SHP77 (cell line): ENCODE measurements around the gene HLF.

Experiments
- DNase-seq, 2 experiments: peaks; one replicate each; lab custom pipeline; 2025; lab: John Stamatoyannopoulos, UW

HLF gene

DNA sequence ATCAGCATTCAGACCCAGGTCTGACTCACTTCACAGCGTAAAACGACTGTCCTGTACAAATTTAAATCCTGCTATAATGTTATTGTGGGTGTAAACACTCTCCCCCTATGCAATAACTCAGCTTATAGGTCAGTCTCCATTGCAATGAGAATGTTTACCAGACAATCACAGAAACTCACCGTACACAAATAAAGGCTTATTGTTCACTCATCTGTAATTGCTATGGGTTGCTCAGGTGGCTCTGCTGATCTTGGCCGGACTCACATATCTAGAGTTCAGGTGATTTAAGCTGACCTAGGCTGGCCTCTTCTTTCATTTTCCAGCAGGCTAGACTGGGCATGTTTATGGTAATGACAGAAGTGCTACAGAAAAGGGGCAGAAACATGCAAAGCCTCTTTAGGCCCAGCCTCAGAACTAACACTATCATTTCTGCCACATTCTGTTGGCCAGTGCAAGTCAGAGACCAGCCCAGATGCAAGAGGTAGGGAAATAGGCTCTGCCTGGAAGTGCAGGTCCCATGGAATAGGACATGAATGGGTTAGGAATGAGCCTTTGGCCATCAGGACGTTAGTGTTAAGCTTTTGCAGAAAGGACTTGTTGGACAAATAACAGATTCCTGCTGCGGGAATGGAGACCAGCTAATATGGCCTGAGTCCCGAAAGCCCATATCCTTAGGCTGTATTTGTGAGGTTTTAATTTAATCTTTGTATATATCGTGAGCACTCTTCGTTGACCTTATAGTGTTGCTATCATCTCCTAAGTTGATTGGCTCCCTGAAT lies 44.0 kb downstream of the HLF start:
- no peak for DNase-seq

DNA sequence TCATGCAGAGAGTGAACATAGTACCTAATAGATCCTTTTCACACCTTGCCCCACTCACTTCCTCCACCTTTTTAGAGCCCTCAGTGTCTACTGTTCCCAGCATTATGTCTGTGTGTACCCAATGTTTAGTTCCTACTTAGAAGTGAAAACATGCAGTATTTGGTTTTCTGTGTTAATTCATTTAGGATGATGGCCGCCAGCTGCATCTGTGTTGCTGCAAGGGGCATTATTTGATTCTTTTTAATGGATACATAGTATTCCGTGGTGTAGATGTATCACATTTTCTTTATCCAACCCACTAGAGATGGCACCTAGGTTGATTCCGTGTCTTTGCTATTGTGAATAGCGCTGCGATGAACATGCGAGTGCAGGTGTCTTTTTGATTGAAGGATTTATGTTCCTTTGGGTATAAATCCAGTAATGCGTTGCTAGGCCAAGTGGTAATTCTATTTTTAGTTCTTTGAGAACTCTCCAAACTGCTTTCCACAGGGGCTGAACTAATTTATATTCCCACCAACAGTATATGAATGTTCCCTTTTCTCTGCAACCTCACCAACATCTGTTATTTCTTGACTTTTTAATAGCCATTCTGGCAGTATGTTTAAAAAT lies 47.1 kb downstream of the HLF start:
- DNase-seq: no peak

DNA sequence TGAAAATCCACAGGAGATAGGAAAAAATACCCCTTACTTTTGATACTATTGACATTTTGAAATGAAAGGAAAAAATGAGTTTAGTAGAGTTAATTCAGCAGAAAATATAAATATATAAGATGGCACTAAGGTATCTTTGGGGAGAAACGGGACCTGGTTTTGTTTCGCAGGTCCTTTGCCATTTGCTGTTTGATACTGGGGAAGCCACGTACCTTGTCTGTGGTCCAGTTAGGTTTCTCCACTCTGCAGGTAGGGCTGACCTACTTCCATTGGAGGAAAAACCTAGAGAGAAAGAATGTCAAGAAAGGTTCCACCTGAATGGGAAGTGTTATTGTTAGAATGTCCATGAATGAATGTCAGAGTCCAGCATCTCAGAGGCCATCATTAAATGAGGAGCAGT lies 48.1 kb downstream of the HLF start:
- DNase-seq: no peak

DNA sequence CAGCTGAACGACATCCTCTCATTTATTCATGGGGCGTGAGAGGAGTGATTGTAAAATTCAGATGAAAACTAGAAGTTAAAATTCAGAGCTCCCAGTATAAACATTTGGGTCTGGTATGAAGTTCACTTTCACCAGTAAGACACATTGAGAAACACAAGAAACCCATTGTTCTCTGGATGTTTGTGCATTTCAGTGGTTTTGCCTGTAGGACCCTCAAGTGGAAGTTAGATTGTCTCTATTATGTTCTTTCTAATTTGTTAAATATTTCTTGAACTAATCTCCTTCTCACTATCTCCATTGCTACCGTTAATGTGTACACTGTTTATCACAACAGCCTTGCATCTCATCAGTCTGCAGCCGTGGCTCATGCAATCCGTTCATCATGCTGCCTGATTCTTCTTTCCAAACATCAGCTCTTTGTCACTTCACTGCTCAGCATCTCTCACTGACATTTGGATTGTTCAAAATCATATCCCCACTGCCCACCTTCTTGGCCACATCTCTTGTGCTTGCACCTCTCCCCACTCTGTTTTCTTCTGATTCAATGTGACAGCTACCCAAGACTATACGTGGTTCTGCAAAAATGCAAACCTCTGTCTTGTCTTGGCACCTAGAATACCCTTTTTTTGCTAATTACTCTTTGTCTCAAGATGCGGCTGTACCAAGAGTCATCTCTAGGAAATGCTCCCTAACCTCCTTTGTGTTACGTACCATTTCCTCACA lies 49.5 kb downstream of the HLF start:
- DNase-seq: no peak

DNA sequence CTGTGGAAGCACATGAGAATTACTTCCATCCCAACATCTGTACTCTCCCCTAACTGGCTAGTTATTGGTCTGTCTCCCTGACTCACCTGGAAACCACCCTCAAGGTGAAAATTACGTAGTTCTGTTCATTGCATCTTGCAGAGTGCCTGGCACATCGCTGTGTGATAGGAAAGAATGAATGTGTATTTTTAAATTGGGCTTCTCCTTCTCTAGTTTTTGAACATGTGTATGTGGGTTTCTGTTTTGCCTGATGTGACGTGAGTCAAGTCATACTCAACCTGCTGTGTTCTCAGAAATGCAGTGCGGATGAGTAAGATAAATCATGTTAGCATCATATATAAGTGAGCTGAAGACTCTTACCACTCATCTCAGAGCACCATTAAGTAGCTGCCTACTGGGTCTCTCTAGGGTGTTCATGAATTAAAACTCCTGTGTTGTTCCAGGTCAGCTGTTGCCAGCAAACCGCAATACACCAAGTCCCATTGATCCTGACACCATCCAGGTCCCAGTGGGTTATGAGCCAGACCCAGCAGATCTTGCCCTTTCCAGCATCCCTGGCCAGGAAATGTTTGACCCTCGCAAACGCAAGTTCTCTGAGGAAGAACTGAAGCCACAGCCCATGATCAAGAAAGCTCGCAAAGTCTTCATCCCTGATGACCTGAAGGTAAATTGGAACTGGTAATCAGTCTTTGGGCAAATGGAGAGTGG lies 50.2 kb downstream of the HLF start:
- DNase-seq: no peak

DNA sequence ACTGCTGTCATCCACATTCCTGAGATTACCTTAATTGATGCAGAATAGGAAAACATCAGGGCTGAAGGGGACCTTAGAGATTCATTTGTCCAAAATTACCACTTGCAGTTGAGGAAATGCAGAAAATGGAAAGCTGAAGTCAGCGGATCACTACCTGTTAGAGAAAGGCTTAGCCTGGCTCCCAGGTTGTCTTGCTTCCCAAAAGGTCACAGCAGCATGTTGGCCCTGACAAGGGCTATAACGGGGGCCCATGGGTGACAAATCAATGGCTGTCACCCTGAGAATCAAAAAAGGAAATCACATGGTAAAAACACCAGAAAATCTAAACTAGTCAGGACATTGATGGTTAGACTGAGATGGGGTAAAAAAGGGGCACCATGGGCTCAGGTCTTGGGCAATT lies 51.7 kb downstream of the HLF start:
- DNase-seq: no peak

DNA sequence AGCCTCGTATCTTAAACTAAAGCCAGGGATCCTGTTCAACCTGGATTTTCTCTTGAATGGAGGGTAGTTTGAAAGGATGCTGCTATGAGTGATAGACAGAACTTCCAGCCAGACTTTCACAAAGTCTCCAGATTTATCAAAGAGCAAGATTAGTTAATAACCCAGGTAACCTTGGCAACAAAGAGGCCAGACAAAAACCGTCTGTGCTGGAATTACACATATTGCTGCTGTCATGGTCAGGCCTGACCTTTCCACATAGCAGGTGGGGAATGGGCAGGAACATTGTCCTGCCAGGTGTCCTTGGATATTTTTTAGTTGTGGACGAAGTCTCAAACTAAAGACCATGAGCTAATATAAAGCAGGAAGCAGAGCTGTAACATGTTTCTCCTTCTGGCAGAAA lies 52.5 kb downstream of the HLF start:
- DNase-seq: no peak

DNA sequence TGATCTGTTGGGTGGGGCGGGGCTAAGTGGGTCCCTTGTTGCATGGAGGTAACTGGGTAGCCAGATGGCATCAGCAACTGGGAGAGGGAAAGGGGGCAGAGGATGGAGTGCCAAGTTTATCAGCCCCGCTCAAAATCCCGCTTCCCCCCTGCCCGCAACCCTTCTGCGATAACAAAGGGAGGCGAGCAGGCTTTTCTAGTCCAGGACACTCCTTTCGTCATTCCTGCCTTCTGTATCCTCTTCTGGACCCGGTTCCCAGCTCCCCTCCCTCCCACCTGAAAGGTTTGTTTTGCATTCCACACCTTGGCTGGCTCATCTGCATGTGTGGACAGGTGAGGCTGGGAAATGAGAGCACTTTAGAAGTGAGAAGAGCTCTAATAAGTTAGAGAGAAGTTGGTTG lies 53.3 kb downstream of the HLF start:
- no peak for DNase-seq

DNA sequence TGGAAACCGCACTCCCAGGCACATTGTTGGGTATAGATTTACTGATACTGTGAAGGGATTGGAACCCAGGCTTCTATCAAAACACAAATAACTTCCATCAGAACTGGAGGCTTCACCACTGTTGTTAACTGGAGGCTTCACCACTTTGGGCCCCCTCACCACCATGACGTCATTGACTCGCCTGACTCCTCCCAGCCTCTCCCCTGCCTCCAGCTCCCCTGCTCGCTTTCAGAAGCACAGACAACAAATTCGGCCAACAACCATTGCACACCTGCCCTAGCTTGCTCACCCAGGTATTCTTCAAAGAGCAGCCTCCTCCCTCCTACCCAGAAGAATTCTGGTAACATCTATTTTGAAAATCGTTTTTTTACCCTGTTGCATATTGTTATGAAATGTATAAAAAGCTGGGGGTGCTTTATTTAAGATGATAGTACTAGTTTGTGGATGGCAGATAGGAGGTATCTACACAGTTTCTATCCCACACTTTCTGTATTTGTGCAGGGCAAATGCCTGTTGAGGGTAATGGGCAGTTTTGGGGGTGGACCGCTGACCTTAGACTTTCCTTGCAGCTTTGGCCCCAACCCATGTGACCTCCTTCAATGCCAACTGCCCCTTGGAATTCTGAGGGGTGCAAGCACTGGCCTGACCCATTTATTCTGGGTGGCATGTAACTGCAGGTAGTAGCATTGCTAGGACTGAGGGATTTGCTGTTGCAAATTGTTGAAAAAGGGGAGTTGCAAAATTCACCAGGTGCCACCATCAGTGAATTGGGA lies 54.1 kb downstream of the HLF start:
- DNase-seq: no peak

DNA sequence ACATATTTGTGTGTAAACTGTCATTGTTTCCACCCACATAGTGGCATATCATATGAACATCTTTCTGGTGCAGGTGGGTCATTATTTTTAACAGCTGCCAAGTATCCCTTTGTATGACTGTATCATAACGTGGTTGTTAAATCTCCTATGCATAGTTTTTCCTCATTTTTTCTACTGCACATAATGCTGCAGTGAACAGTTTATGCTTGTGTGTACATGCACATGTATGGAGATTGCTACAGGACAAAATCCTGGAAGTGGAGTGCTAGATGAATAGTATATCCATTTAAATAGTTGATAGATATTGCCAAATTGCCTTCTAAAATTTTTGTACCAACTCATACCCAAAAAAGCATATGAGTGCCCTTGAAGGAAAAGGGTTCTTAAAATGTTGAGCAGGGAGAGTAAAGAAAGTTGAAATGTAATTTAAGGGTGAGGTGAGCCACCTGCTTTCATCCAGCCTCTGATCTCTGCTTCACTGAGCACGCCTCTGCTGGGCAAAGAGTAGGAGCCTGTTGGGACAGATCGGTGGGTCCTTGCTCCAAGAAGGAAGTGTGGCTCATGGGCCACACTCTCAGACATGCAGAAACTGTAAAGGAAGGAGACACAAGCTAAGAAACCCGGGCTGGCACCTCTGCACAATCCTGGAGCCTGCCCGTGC lies 55.3 kb downstream of the HLF start:
- DNase-seq: no peak

DNA sequence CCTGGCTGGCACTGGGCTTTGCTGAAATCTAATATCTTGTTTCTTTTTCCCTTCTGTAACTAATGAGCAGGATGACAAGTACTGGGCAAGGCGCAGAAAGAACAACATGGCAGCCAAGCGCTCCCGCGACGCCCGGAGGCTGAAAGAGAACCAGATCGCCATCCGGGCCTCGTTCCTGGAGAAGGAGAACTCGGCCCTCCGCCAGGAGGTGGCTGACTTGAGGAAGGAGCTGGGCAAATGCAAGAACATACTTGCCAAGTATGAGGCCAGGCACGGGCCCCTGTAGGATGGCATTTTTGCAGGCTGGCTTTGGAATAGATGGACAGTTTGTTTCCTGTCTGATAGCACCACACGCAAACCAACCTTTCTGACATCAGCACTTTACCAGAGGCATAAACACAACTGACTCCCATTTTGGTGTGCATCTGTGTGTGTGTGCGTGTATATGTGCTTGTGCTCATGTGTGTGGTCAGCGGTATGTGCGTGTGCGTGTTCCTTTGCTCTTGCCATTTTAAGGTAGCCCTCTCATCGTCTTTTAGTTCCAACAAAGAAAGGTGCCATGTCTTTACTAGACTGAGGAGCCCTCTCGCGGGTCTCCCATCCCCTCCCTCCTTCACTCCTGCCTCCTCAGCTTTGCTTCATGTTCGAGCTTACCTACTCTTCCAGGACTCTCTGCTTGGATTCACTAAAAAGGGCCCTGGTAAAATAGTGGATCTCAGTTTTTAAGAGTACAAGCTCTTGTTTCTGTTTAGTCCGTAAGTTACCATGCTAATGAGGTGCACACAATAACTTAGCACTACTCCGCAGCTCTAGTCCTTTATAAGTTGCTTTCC lies 56.0 kb downstream of the HLF start:
- DNase-seq: no peak

DNA sequence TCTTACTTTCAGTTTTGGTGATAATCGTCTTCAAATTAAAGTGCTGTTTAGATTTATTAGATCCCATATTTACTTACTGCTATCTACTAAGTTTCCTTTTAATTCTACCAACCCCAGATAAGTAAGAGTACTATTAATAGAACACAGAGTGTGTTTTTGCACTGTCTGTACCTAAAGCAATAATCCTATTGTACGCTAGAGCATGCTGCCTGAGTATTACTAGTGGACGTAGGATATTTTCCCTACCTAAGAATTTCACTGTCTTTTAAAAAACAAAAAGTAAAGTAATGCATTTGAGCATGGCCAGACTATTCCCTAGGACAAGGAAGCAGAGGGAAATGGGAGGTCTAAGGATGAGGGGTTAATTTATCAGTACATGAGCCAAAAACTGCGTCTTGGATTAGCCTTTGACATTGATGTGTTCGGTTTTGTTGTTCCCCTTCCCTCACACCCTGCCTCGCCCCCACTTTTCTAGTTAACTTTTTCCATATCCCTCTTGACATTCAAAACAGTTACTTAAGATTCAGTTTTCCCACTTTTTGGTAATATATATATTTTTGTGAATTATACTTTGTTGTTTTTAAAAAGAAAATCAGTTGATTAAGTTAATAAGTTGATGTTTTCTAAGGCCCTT lies 56.8 kb downstream of the HLF start:
- no peak for DNase-seq

DNA sequence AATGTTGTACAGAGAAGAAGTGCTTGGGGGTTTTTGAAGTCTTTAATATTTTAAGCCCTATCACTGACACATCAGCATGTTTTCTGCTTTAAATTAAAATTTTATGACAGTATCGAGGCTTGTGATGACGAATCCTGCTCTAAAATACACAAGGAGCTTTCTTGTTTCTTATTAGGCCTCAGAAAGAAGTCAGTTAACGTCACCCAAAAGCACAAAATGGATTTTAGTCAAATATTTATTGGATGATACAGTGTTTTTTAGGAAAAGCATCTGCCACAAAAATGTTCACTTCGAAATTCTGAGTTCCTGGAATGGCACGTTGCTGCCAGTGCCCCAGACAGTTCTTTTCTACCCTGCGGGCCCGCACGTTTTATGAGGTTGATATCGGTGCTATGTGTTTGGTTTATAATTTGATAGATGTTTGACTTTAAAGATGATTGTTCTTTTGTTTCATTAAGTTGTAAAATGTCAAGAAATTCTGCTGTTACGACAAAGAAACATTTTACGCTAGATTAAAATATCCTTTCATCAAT lies 57.8 kb downstream of the HLF start:
- DNase-seq: no peak

DNA sequence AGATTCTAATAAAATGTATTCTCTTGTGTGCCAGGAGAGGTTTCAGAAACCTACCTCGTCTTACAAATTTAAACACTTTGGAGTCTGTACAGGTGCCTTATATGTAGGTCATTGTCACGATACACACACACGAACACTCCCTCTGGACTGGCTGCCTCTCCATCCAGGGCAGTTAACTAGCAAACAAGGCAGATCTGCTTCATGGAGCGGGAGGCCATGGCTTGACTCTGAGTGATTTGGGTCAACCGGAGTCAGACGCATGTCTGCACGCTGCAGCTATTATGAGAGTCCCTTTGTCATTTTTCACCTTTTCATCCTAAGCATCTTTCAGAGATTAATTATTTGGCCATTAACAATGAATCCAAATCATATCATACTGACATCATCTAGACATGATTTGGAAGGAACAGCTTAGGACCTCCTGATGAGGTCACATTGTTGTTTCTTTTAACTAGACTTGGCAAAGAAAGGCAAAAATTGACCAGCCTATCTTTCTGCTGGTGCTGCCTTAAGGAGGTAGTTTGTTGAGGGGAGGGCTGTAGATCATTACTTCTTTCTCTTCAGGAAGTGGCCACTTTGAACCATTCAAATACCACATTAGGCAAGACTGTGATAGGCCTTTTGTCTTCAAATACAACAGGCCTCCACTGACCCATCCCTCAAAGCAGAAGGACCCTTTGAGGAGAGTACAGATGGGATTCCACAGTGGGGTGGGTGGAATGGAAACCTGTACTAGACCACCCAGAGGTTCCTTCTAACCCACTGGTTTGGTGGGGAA lies 58.9 kb downstream of the HLF start:
- no peak for DNase-seq

DNA sequence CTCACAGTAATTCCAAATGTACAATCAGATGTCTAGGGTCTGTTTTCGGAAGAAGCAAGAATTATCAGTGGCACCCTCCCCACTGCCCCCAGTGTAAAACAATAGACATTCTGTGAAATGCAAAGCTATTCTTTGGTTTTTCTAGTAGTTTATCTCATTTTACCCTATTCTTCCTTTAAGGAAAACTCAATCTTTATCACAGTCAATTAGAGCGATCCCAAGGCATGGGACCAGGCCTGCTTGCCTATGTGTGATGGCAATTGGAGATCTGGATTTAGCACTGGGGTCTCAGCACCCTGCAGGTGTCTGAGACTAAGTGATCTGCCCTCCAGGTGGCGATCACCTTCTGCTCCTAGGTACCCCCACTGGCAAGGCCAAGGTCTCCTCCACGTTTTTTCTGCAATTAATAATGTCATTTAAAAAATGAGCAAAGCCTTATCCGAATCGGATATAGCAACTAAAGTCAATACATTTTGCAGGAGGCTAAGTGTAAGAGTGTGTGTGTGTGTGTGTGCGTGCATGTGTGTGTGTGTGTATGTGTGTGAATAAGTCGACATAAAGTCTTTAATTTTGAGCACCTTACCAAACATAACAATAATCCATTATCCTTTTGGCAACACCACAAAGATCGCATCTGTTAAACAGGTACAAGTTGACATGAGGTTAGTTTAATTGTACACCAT lies 59.7 kb downstream of the HLF start:
- no peak for DNase-seq

DNA sequence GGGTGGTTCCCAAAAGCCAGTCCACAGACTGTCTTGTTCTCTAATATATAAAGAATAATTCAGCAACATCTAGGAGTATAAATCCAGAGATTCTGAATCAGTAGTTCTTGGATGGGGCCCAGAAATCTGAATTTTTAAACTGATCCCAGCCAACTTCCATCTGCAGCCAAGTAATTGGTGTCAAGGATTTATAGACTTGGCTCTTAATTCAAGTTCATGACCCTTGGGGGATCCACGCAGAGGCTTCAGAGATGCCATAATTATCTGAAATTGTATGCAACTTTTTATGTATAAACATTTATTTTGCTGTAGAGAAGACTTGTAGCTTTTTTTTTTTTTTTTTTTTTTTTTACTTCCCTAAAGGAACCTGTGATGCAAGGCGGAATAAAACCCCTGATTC lies 60.6 kb downstream of the HLF start:
- no peak for DNase-seq

DNA sequence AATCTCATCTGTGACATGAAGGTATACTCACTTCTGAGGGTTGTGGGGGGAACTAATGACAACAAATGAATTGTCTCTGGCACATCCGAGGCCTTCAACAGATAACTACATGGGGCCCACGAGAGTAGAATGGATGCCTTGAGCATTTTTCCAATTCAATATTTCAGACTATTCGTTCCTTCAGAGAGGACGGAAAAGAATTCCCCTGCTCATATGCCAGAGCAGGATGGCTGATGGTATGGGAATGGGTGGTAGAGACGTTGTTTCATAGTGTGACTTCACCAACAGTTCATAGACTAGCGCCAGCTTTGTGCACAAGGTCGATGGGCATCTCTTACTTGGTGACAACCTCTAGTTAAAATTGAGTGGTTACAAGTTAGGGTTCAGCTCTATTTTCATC lies 61.3 kb downstream of the HLF start:
- no peak for DNase-seq
